Spinal cord (tissue), 10 donors: ENCODE measurements around the gene KCTD1. TPM values are rescaled to one million over a fixed set of nuclear protein-coding genes. Genes with fewer than 3 reads are reported as not detected.
A peak's percentile ranks its signal among the peaks of the same experiment; 100 is the strongest.

Experiments used
- DNase-seq, 6 donors: peaks; one replicate each; pipeline versions ENCODE4 v3.0.0 to v3.0.0-alpha.2; 2013 to 2015; ENCODE audit warnings: low spot score in 6 of 6, low read depth in 4 of 6
- H3K27ac ChIP-seq: one replicate; pipeline ENCODE4 v1.5.1; 2013; ENCODE audit warnings: low read depth, low read length, control low read depth
- H3K27me3 ChIP-seq: one replicate; pipeline ENCODE4 v1.6.1; 2013; ENCODE audit warnings: low read length; ENCODE audit not compliant: control insufficient read depth, insufficient read depth
- H3K36me3 ChIP-seq: one replicate; pipeline ENCODE4 v1.6.1; 2013; ENCODE audit warnings: low read length; ENCODE audit not compliant: control insufficient read depth, insufficient read depth
- H3K4me1 ChIP-seq: one replicate; pipeline ENCODE4 v1.6.1; 2013; ENCODE audit warnings: low read length; ENCODE audit not compliant: control insufficient read depth, insufficient read depth
- H3K4me3 ChIP-seq: one replicate; pipeline ENCODE4 v1.5.1; 2013; ENCODE audit warnings: low read depth, low read length, control low read depth
- H3K9me3 ChIP-seq: one replicate; pipeline ENCODE4 v1.6.1; 2013; ENCODE audit warnings: low read length; ENCODE audit not compliant: control insufficient read depth, insufficient read depth
- WGBS: methylation state at CpG from one replicate; pipeline ENCODE4 v1.1.5; 2013; ENCODE audit warnings: missing lambda C conversion rate; ENCODE audit not compliant: insufficient coverage; 5-methylcytosine and 5-hydroxymethylcytosine counted together
- polyA plus RNA-seq, 2 donors: library from polyadenylated mRNA; unstranded; fragments of 120-200 nt; gene quantifications; one replicate each; pipeline ENCODE4 v1.2.1, GENCODE V29; 2013; ENCODE audit not compliant: insufficient read length in 2 of 2
- total RNA-seq, 2 donors: library from RNA; depleted of rRNA in 1 of 2; stranded (reverse); fragments of 120-200 nt in 1 of 2; fragments of >200 nt in 1 of 2; gene quantifications; one replicate each; pipeline versions ENCODE4 v1.2.3 to v1.2.4, GENCODE V29; 2013 to 2014
- donor health status: healthy.

KCTD1 gene
- total and polyA plus RNA-seq, 4 donors: 23.0 to 46.7 (median 33.9) TPM

DNA sequence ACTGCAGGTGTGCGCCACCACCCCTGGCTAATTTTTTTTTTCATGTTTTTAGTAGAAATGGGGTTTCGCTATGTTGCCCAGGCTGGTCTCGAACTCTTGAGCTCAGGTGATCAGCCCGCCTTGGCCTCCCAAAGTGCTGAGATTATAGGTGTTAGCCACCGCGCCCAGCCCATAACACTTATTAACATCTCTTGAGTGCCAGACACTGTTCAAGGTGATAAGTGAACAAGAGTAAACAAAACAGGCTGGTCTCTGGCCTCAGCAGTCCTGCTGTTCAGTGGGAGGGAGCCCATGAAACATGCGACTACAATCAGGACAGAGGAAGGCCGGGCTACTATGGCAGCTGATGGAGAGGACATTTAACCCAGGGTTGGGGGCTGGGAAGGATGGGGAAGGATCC, 42.3 kb downstream of the KCTD1 start:
- H3K27me3 ChIP-seq: no peaks in the 10 kb centered on the region
- no peaks in the 10 kb centered on the region for H3K4me1 ChIP-seq
- no peak overlapping the region for H3K4me3 ChIP-seq
- H3K36me3 ChIP-seq: no peaks in the 10 kb centered on the region
- H3K9me3 ChIP-seq: no peaks in the 10 kb centered on the region
- no peak overlapping the region for H3K27ac ChIP-seq
- DNase-seq: no peak
- WGBS: 94% methylated on average over 2 of the region's 8 CpGs

DNA sequence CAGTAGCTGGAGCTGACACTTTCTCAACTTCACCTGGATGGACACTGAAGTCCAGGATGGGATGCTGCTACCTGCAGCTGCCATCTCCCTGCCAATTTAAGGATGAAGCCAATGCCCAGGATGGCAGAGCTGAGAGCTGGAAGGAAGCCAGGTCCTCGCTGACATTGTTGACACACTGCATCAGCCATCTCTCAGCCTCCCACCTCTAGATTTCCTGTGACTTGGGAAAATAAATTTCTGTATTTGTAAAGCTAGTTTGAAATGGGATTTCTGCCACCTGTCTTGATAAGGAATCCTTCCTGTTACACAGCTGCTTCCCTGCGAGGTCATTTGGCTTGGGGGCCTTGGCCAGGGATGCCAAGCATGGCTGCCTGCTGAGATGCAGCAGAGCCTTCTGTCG, 43.5 kb downstream of the KCTD1 start:
- no peaks in the 10 kb centered on the region for H3K36me3 ChIP-seq
- DNase-seq: no peak
- H3K27ac ChIP-seq: no peak overlapping the region
- H3K4me1 ChIP-seq: no peaks in the 10 kb centered on the region
- H3K4me3 ChIP-seq: no peak overlapping the region
- WGBS: no CpG with 5 or more reads among the region's 3 CpGs
- H3K27me3 ChIP-seq: no peaks in the 10 kb centered on the region
- H3K9me3 ChIP-seq: no peaks in the 10 kb centered on the region

DNA sequence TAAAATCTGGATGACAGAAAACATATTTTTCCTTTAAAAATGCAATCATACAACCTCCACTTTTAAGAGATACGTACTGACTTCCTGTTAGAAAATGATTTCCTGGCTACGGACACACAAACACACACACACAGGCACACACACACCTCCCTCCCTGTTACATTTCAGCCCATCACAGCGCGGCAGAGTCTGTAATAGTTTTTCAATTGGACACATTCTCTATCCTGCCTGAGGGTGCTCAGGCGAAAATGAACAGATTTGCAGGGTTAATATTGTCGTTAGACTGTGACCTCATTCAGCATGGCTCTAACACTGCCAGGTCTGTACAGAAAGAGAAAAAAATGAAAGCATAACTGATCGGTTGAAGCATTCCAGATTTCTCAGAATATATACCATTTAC, 45.0 kb downstream of the KCTD1 start:
- WGBS: 73% methylated on average over 2 of the region's 7 CpGs
- no peaks in the 10 kb centered on the region for H3K36me3 ChIP-seq
- DNase-seq: peak in 2 of 6 donors; percentile 38 to 81
- no peaks in the 10 kb centered on the region for H3K4me1 ChIP-seq
- H3K9me3 ChIP-seq: no peaks in the 10 kb centered on the region
- no peak overlapping the region for H3K4me3 ChIP-seq
- H3K27me3 ChIP-seq: no peaks in the 10 kb centered on the region
- H3K27ac ChIP-seq: no peak overlapping the region

DNA sequence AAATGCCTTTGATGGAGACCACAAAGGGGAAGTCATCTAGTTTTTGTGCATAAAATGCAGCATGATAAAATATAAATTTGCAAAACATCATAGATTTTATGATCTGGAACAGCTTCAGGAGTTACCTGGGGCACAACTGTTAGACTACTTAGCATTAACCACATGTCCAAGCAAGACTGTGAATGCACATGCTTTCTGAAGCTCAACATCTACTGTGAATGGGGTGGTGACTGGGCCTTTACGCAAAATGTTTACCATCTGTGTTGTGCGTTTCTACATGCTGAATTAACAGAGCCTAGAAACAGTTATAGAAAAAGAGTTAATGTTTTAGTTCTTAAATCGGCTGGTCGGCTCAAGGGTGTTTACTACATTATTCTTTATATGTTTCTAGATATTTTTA, 45.5 kb downstream of the KCTD1 start:
- Histone ChIP-seq H3K36me3 (no peaks in the 10 kb centered on the region), H3K4me3 (no peak overlapping the region), H3K27me3 (no peaks in the 10 kb centered on the region), H3K27ac (no peak overlapping the region), H3K9me3 (no peaks in the 10 kb centered on the region), H3K4me1 (no peaks in the 10 kb centered on the region)
- WGBS: no CpG with 5 or more reads among the region's 4 CpGs
- DNase-seq: peak in 1 of 6 donors; percentile 43

DNA sequence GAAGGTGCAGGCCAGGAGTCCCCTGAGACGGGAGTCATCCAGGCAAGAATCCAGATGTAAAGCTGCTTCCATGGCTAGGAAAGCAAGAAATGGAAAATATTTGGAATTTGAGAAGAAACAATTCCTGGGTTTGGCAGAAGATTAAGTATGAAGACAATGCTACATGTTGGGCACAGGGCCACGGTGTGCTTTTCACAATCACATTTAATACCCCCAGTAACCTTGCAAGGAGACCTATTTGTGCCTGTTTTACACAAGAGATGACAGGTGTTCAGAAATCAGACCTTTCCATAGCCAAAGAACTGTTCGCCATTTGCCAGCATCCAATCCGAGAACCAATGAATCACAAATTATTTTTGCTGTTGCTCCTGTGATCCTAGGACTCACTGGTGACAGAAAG, 50.5 kb downstream of the KCTD1 start:
- Histone ChIP-seq H3K4me3 (no peak overlapping the region), H3K9me3 (no peaks in the 10 kb centered on the region), H3K27ac (no peak overlapping the region), H3K27me3 (no peaks in the 10 kb centered on the region), H3K4me1 (no peaks in the 10 kb centered on the region), H3K36me3 (peaks cover 3% of the 10 kb centered on the region)
- no peak for DNase-seq
- 94% methylated on average over 4 of the region's 4 CpGs for WGBS

DNA sequence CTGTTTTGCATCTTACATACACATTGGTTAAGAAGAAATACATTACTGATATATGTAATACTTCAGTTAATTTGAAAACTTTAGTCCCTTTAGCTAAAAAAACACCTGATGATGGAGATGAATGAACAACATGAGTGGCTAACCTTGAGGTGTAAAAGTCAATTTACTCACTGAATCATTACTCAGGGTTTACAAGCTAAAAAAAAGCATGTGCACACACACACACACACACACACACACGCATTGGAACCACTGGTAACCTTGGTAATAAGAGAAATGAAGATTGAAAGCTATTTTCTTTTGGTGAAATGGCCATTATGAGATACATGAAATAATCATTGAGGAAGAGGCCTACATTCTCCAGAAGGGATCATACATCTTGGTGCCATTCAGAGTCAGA, 51.8 kb downstream of the KCTD1 start:
- Histone ChIP-seq H3K4me1 (no peaks in the 10 kb centered on the region), H3K9me3 (no peaks in the 10 kb centered on the region), H3K27ac (no peak overlapping the region), H3K4me3 (no peak overlapping the region), H3K36me3 (peaks cover 3% of the 10 kb centered on the region), H3K27me3 (no peaks in the 10 kb centered on the region)
- WGBS: no CpG with 5 or more reads among the region's 1 CpG
- no peak for DNase-seq

DNA sequence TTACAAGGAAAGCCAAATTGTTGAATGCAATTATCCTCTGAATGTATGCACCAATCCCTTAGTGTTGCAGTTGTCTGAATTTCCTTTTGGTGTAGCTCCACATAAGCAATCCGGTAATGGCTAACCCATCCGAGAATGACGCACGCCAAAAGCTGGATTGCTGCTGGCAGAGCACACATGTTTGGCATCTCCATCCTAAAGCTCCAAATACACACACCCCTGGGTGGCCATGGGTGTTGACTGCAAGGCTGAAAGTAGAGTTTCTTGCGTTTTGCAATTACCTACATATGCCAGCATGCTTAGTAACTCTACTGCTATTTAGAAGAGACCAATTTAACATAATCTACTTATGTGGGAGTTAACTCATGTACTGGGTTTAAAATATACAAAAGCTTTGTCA, 53.1 kb downstream of the KCTD1 start:
- no peaks in the 10 kb centered on the region for H3K4me1 ChIP-seq
- WGBS: no CpG with 5 or more reads among the region's 5 CpGs
- H3K9me3 ChIP-seq: no peaks in the 10 kb centered on the region
- H3K27me3 ChIP-seq: no peaks in the 10 kb centered on the region
- DNase-seq: peak in 1 of 6 donors; percentile 55
- H3K27ac ChIP-seq: no peak overlapping the region
- peaks cover 3% of the 10 kb centered on the region for H3K36me3 ChIP-seq
- H3K4me3 ChIP-seq: no peak overlapping the region

DNA sequence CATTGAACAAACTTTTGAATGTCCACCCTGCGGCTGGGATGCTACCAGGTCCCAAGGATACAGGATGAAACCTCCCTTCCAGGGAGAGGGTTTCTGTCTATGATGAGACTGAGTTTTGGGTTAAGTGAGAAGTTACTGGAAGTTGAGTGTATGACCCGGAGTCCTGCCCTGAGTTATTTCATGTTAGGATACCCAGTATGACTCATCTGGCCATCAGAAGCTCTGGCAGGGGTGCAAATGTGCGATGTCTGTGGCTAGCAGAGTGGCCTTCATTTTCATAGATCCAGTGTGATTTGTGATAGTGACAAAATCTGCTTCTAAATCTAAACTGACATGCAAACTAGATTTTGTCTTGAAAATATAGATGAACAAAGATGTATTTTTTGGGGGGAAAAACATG, 55.3 kb downstream of the KCTD1 start:
- Histone ChIP-seq H3K4me1 (no peaks in the 10 kb centered on the region), H3K4me3 (no peak overlapping the region), H3K9me3 (no peaks in the 10 kb centered on the region), H3K27ac (no peak overlapping the region), H3K27me3 (no peaks in the 10 kb centered on the region), H3K36me3 (peaks cover 3% of the 10 kb centered on the region)
- DNase-seq: no peak
- WGBS: 89% methylated on average over 2 of the region's 3 CpGs

DNA sequence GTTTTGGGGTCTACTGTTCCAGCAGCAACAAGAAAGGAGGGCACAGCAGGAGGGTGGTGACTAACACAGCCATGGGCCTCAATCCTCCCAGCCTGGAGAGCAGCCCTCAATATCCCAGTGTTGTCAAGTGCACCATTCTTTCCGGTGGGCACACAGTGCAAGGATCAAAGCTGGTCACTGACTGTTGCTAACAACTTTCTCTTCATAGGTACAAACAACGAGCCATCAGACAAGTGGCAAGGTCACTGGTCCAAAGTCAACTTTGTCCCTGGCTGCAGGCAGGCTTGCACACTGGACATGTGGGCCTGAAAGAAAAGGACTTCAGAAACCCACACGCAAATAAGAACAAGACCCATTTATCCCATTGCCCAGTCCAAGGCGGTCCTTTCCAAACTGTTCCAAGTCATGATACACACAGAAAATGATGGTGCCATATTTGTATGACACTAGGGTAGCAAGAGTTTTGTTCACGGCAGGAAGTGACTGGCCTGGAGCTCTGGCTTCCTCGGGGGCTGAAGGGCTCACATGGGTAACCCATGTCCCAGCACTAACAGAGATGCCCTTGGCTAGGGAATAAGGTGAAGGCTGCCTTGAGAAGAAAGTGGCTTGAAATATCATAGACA, 57.0 kb downstream of the KCTD1 start:
- Histone ChIP-seq H3K27me3 (no peaks in the 10 kb centered on the region), H3K9me3 (no peaks in the 10 kb centered on the region), H3K36me3 (peaks cover 3% of the 10 kb centered on the region), H3K27ac (no peak overlapping the region), H3K4me1 (peaks cover under 1% of the 10 kb centered on the region), H3K4me3 (no peak overlapping the region)
- WGBS: 92% methylated on average over 4 of the region's 6 CpGs
- no peak for DNase-seq

DNA sequence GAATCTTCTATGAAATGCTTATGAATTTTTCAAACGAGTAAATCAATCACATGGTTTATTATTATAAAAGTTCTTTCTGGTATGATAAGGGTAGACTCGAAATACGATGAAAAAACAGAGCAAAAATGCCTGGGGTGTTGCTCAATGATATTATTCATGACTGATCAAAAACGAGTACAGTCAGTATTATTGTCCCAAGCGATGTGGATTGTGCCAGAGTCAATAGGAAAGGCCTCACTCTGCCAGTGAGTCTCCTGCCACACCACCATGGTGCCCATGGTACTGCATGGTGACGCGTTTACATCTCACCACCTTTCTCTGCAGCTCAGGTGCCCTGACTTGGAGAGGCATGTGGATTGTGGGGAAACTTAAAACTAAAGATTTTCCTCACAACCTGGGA, 58.5 kb downstream of the KCTD1 start:
- Histone ChIP-seq H3K9me3 (no peaks in the 10 kb centered on the region), H3K27me3 (no peaks in the 10 kb centered on the region), H3K27ac (no peak overlapping the region), H3K4me3 (no peak overlapping the region), H3K4me1 (peaks cover 7% of the 10 kb centered on the region), H3K36me3 (peaks cover 3% of the 10 kb centered on the region)
- DNase-seq: no peak
- WGBS: 92% methylated on average over 3 of the region's 7 CpGs
